C4-2B (cell line): Measurements from ENCODE around the gene DLG2.

Source experiments
- CTCF ChIP-seq: fragments of 450-650 bp; conservative IDR thresholded peaks from 2 replicates; pipeline ENCODE4 v1.5.1; 2017; ENCODE audit warnings: mild to moderate bottlenecking
- ZFX ChIP-seq: fragments of 450-650 bp; IDR thresholded peaks from 2 replicates; pipeline ENCODE4 v1.6.1; 2017

GRCh38 chr11:83543706-83544439 is 2083.3 kb downstream of the DLG2 start:
- TF ChIP-seq CTCF (no peak), ZFX (no peak)
